ENCODE results near the gene UMAD1.
A peak's percentile ranks its signal among the peaks of the same experiment; 100 is the strongest.

Gene UMAD1

GRCh38 chr7:7640221-7641128, at the start of gene UMAD1:
Gene UMAD1, plus strand, starts transcription at chr7:7640752. Its CDS starts 32,620 bp downstream, at chr7:7673372.
- FAIRE-seq (peak; percentile 98), DNase-seq (ENCODE audit: insufficient read length, low spot score) (peak; percentile 61)

GRCh38 chr7:7595451-7595850, 45.1 kb upstream of the UMAD1 start:
- FAIRE-seq (peak; percentile 65), DNase-seq (ENCODE audit: insufficient read length, low spot score) (no peak)

- FAIRE-seq (no peak), DNase-seq (ENCODE audit: insufficient read length, low spot score) (no peak)
Observed at GRCh38 chr7:7596176-7596575, 44.4 kb upstream of the UMAD1 start.

- FAIRE-seq, result no peak
- DNase-seq (ENCODE audit: insufficient read length, low spot score), result no peak
Observed at GRCh38 chr7:7607010-7607409, 33.5 kb upstream of the UMAD1 start.

GRCh38 chr7:7609330-7609729, 31.2 kb upstream of the UMAD1 start:
- FAIRE-seq (no peak), DNase-seq (ENCODE audit: insufficient read length, low spot score) (no peak)

GRCh38 chr7:7612519-7612918, 28.0 kb upstream of the UMAD1 start:
- no peak for FAIRE-seq
- no peak for DNase-seq (ENCODE audit: insufficient read length, low spot score)

- no peak for FAIRE-seq
Observed at GRCh38 chr7:7613210-7613609, 27.3 kb upstream of the UMAD1 start.

GRCh38 chr7:7614018-7614741, 26.4 kb upstream of the UMAD1 start:
- FAIRE-seq (no peak), DNase-seq (ENCODE audit: insufficient read length, low spot score) (no peak)

More at GRCh38 chr7:7613210-7613609, 27.3 kb upstream of the UMAD1 start:
- no peak for DNase-seq (ENCODE audit: insufficient read length, low spot score)

- no peak for DNase-seq (ENCODE audit: insufficient read length, low spot score)
- peak; percentile 56 for FAIRE-seq
Observed at GRCh38 chr7:7617550-7617949, 23.0 kb upstream of the UMAD1 start.

- no peak for FAIRE-seq
- DNase-seq (ENCODE audit: insufficient read length, low spot score), result no peak
Observed at GRCh38 chr7:7618410-7618809, 22.1 kb upstream of the UMAD1 start.

- no peak for FAIRE-seq
- no peak for DNase-seq (ENCODE audit: insufficient read length, low spot score)
Observed at GRCh38 chr7:7620236-7620635, 20.3 kb upstream of the UMAD1 start.

- no peak for FAIRE-seq
Observed at GRCh38 chr7:7620644-7621210, 19.8 kb upstream of the UMAD1 start.

GRCh38 chr7:7628476-7628875, 12.1 kb upstream of the UMAD1 start:
- FAIRE-seq, result no peak
- DNase-seq (ENCODE audit: insufficient read length, low spot score), result no peak

More at GRCh38 chr7:7620644-7621210, 19.8 kb upstream of the UMAD1 start:
- DNase-seq (ENCODE audit: insufficient read length, low spot score), result no peak

- no peak for DNase-seq (ENCODE audit: insufficient read length, low spot score)
- FAIRE-seq, result no peak
Observed at GRCh38 chr7:7630626-7631329, 9.8 kb upstream of the UMAD1 start.

GRCh38 chr7:7639421-7639820, 1.1 kb upstream of the UMAD1 start:
- DNase-seq (ENCODE audit: insufficient read length, low spot score) (no peak), FAIRE-seq (no peak)

GRCh38 chr7:7639847-7640220, 718 bp upstream of the UMAD1 start:
- no peak for DNase-seq (ENCODE audit: insufficient read length, low spot score)
- FAIRE-seq, result no peak

GRCh38 chr7:7641129-7641663, 644 bp downstream of the UMAD1 start:
- DNase-seq (ENCODE audit: insufficient read length, low spot score) (no peak), FAIRE-seq (no peak)

- no peak for FAIRE-seq
- DNase-seq (ENCODE audit: insufficient read length, low spot score), result no peak
Observed at GRCh38 chr7:7642081-7642480, 1.5 kb downstream of the UMAD1 start.

GRCh38 chr7:7647495-7648036, 7.0 kb downstream of the UMAD1 start:
- FAIRE-seq (no peak), DNase-seq (ENCODE audit: insufficient read length, low spot score) (no peak)

- no peak for FAIRE-seq
- DNase-seq (ENCODE audit: insufficient read length, low spot score), result no peak
Observed at GRCh38 chr7:7650682-7651206, 10.2 kb downstream of the UMAD1 start.
